GM04503 (cell line): ENCODE results near the gene SLC30A9.

Experiments
- DNase-seq: peaks from one replicate; pipeline ENCODE4 v3.0.0-alpha.2; 2012; ENCODE audit warnings: low read depth

SLC30A9 gene

DNA sequence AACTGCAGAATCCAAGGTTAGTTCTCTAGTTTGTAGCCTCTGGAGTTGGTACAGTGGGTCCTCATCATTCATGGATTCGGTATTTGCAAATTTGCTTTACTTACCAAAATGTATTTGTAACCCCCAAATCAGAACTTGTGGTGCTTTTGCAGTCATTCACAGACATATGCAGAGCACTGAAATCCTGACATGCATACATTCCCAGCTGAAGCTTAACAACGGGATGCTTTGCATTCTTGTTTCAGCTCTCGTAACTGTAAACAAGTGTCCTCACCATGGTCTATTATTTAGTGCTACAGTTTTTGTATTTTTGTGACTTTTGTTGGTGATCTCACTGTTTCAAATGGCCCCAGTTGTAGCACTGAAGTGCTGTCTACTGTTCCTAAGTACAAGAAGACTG is 146.0 kb downstream of the SLC30A9 start:
- DNase-seq = no peak
